Epithelial cell of proximal tubule (primary cell): ENCODE results near the gene POLD4. TPM values are rescaled to one million over a fixed set of nuclear protein-coding genes. Genes with fewer than 3 reads are reported as not detected.

Experiments
- DNase-seq: peaks from one replicate; pipeline ENCODE4 v3.0.0-alpha.2; 2011; ENCODE audit warnings: low read depth
- H3K4me3 ChIP-seq: 2 replicates; pipeline ENCODE4 v1.5.1; 2011; ENCODE audit warnings: low read depth, mild to moderate bottlenecking, low read length
- total RNA-seq: library from RNA; depleted of rRNA; stranded (reverse); fragments of >200 nt; gene quantifications from 2 replicates; pipeline ENCODE4 v1.2.3, GENCODE V29; 2015
- TF ChIP-seq, protein P1 (sequence below): conservative IDR thresholded peaks from 2 replicates; pipeline ENCODE4 v1.5.1; 2012; ENCODE audit warnings: low read depth, mild to moderate bottlenecking, low read length

Gene POLD4
- total RNA-seq, 1 donor from 2014 or later = 174 TPM

GRCh38 chr11:67369275-67369674 lies 15.9 kb upstream of the POLD4 start:
- no peak for DNase-seq
- TF ChIP-seq, protein P1, sequence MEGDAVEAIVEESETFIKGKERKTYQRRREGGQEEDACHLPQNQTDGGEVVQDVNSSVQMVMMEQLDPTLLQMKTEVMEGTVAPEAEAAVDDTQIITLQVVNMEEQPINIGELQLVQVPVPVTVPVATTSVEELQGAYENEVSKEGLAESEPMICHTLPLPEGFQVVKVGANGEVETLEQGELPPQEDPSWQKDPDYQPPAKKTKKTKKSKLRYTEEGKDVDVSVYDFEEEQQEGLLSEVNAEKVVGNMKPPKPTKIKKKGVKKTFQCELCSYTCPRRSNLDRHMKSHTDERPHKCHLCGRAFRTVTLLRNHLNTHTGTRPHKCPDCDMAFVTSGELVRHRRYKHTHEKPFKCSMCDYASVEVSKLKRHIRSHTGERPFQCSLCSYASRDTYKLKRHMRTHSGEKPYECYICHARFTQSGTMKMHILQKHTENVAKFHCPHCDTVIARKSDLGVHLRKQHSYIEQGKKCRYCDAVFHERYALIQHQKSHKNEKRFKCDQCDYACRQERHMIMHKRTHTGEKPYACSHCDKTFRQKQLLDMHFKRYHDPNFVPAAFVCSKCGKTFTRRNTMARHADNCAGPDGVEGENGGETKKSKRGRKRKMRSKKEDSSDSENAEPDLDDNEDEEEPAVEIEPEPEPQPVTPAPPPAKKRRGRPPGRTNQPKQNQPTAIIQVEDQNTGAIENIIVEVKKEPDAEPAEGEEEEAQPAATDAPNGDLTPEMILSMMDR = no peak
- H3K4me3 ChIP-seq = no peak overlapping the region

DNA sequence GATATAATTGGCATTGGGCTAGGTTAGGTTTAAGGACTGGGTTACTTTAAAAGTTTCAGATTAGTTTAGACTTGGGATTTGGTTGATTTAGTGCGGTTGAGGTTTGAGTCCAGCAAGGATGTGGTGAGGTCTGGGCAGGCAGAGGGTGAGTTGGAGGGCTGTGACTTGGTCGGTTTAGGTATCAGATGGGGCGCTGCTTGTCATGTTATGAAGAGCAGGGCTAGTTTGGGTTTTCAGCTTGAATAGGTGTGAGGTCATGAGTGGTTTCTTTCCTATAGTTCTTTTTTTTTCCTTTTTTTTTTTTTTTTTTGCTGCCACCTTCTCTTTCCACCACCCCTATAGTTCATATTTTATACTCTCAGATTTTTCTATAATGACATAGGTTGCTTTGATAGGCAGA lies 15.3 kb upstream of the POLD4 start:
- TF ChIP-seq, protein P1 = no peak

GRCh38 chr11:67367761-67368227 lies 14.4 kb upstream of the POLD4 start:
- DNase-seq = no peak
- TF ChIP-seq, protein P1 = no peak
- H3K4me3 ChIP-seq = no peak overlapping the region

More for the DNA sequence above, 15.3 kb upstream of the POLD4 start:
- no peak overlapping the region for H3K4me3 ChIP-seq
- no peak for DNase-seq

DNA sequence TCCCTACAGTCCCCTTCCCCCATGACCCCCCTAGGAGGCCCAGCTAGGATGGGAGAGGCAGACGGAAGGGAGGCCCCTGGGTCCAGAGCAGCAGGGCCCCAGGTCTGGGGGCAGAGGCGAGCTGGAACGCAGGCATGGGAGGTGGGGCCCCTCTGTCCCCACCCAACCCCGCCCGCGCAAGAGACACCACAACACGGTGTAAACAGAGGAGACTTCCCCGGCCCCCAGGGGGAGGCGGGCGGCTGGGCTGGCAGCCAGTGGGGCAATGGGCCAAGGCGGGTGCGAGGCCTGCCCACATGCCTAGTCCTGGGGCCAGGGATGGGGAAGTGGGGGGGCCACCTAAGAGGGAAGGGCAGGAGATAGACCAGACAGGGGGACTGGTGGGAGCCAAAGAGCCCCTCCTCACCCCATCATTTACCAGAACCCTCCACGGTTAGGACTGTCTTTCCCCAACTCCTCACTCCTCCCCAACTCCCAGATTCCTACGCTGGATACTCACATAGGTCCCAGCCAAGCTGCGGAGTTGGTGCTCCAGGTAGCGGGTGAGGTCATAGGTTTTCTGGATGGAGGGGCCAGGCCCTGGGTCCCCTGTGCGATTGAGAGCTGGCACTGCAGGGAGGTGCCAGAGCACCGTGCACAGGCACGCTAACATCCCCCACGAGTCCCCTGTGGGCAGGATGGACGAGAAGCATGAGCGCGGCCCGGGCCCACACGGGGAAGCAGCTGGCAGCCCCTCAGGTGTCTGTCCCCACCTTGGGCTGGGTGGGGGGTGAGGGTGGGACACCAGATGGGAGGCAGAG lies 13.8 kb upstream of the POLD4 start:
- TF ChIP-seq, protein P1 = no peak
- no peak for DNase-seq
- no peak overlapping the region for H3K4me3 ChIP-seq

- DNase-seq = no peak
- TF ChIP-seq, protein P1 = no peak
Measured at GRCh38 chr11:67366546-67366945, 13.2 kb upstream of the POLD4 start.

GRCh38 chr11:67365736-67366444 lies 12.5 kb upstream of the POLD4 start:
- no peak for DNase-seq
- H3K4me3 ChIP-seq = no peak overlapping the region
- TF ChIP-seq, protein P1 = no peak

More at GRCh38 chr11:67366546-67366945, 13.2 kb upstream of the POLD4 start:
- no peak overlapping the region for H3K4me3 ChIP-seq
